Measurements from ENCODE around the gene IRF2BP1.

IRF2BP1 gene

GRCh38 chr19:45860359-45861259 lies 25.3 kb downstream of the IRF2BP1 start:
- no peak for DNase-seq

GRCh38 chr19:45854167-45854778 lies 31.7 kb downstream of the IRF2BP1 start:
- DNase-seq = no peak

- no peak for DNase-seq
Observed at GRCh38 chr19:45852983-45853382, 33.0 kb downstream of the IRF2BP1 start.

- DNase-seq = no peak
Observed at GRCh38 chr19:45852145-45852750, 33.7 kb downstream of the IRF2BP1 start.

GRCh38 chr19:45848922-45849321 lies 37.0 kb downstream of the IRF2BP1 start:
- DNase-seq = no peak

GRCh38 chr19:45847663-45848062 lies 38.3 kb downstream of the IRF2BP1 start:
- DNase-seq = no peak

- DNase-seq = no peak
Observed at GRCh38 chr19:45842198-45842597, 43.7 kb downstream of the IRF2BP1 start.

GRCh38 chr19:45834970-45835369 lies 51.0 kb downstream of the IRF2BP1 start:
- no peak for DNase-seq

Measured in SW 1271 (cell line).